Ramos (cell line): ENCODE data around the gene TM7SF3.
"Not testable (repeated sequence)": the region's sequence is repeated elsewhere in the genome, so short reads cannot be mapped to it uniquely, and the experiment has no call there.

Experiments used
- in situ Hi-C: fragments of 300-500 bp; cut with MboI; formaldehyde crosslinking; loops from one replicate; pipeline ENCODE4 v1.14.3; 2022; ENCODE audit warnings: low sequenced_read_pairs; ENCODE audit not compliant: unreplicated experiment

The TM7SF3 gene

DNA sequence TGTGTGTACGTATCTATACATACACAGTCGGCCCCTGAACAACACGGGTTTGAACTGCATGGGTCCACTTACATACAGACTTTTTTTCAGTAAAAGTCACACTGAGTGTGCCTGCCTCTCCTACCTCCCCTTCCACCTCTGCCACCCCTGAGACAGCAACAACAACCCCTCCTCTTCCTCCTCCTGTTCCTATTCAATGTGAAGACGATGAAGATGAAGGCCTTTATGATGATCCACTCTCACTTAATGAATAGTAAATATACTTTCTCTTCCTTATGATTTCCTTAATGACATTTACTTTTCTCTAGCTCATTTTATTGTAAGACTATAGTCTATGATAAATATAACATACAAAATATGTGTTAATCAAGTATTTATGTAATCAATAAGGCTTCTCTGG is 25.5 kb downstream of the TM7SF3 start:
- in situ Hi-C loops, result no loop called here

DNA sequence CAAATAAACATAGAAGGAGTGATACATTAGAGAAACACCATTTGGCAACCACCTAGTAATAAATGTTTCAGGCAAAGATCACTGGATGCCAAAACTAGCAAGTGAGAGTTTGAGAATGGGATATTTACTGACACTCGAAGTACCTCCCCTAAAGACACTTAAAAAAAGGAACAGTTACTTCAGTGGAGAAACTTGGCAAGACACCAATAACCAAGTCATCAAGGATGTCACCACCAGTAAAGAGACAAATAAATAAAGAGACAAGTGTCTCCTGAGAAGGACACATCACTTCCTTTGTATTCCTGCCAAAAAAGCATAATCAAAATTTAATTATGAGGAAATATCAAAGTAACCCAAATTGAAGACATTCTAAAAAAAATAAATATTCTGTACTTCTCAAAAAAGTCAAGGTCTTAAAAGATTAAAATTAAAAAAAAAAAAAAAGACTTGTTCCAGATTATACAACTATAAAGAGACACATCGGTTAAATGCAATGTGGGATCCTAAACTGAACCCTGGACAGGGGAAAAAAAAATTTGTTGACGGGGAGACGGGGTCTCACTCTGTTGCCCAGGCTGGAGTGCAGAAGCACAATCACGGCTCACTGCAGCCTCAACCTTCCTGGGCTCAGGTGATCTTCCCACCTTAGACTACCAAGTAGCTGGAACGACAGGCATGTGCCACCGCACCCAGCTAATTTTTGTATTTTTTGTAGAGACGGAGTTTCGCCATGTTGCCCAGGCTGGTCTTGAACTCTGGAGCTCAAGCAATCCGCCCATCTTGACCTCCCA is 26.4 kb downstream of the TM7SF3 start:
- in situ Hi-C loops, result no loop called here

DNA sequence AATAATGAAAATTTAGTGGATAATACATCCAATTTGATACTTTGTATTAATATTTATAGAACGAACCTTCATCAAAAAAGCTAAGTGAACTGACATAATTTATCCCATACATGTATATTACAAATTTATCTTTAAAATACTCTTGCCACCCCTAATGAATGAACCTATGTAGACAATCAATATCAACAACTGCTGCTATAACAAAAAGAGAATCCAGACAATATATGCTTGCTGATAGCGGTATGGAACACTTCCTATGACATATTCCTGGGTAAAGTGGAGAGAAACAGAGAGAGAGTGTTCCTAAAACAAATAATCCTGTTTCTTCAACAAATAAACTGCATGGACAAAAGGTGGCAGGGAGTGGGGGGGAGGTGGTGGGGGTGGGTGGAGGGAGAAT is 31.3 kb downstream of the TM7SF3 start:
- in situ Hi-C loops, result no loop called here

DNA sequence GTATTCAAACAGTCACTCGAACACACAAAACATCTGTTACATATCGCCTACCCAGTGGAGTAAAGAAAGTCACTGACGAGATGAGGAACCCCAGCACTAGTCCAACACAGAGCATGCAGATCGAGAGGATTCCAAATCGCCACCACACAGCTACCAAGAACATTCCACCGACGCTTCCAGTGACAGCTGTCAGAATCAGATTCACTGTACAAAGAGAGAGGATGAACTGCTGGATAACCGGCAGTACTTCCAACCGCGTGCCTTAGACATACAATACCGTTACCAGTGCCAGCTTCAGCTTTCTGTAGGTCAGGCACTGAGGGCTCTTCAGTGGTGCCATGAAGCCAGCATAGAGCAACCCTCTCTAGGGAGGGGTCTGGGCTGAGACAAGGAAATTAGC is 34.5 kb downstream of the TM7SF3 start:
- in situ Hi-C loops, result no loop called here

DNA sequence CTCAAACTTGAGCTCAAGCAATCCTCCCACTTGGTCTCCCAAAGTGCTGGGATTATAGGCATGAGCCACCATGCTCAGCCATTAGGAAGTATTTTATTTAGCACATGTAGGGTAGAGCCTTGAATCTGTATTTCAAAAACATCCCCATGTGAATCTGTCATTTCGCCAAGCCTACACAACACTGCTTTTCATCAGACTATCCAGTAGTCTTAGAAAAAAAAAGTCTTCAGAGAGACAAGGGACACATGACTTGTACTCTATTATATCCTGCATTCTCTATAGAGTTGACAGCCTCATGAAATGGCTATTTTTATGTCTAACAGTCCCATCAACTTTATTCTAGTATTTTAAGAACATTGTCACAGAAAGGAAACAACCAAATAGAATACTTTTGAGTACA is 35.4 kb downstream of the TM7SF3 start:
- in situ Hi-C loops, result no loop called here

DNA sequence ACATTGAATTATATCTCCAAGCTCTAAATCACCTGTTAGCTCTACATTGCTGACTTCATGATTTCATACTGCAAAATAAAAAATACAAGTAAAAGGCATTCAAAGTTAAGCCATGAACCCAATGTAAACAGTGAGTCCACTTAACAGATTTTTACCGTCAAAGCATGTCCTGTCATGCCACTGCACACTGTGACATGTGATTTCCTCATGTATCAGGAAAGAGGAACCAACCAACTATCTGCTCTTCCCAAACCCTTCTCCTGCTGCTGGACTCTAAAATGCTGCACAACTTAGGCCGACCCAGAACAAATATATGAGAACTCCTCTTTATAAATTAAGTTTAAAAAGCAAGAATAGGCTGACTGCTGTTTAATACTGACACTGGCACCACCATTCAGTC is 37.5 kb downstream of the TM7SF3 start:
- in situ Hi-C loops, result no loop called here

DNA sequence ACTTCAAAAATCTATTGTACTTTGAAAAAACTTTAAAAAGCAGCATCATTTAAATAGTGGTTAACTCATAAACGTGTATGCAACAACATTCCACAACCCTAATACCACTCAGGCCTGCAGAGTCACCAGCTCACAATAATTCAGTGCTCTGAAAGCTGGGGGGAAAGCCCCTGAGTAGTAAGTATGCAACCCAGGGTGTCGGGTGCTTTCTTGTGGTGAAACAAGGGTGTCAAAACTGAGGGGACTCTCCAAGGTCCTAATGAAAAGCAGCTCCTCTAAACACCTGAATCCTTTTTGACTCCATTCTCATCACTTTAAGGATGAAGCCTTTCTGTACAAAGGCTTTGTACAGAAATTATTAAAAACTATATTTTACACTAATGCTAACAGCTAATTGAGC is 42.2 kb downstream of the TM7SF3 start:
- in situ Hi-C loops, result no loop called here

DNA sequence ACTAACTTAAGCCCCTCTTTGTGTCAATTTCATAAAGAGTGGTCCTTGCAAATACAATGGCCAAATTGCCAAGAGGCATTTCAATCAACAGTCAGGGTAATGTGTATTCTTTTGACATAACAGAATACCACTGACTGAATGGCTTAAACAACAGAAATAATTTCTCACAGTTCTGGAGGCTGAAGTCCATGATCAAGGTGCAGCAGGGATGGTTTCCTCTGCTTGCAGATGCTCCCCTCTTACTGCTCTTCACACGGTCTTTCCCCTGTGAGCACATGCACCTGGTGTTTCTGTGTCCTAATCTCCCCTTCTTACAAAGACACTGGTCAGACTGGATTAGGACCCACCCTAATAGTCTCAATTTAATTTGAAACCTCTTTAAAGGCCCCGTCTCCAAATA is 44.0 kb downstream of the TM7SF3 start:
- in situ Hi-C loops, result no loop called here

DNA sequence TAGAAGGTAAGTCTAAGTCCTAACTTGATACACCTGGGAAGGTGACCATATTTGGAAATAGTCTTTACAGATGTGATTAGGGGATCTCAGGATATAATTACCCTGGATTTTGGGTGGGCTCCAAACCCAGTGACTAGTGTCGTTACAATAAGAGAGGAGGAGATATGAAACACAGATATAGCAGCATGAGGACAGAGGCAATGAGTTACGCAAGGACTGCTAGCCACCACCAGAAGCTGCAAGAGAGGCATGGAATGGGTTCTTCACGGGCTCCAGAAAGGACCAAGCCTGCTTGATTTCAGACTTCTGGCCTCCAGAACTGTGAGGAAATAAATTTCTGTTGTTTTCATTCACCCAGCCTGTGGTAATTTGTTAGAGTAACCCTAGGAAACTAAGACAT is 47.3 kb downstream of the TM7SF3 start:
- in situ Hi-C loops, result no loop called here

DNA sequence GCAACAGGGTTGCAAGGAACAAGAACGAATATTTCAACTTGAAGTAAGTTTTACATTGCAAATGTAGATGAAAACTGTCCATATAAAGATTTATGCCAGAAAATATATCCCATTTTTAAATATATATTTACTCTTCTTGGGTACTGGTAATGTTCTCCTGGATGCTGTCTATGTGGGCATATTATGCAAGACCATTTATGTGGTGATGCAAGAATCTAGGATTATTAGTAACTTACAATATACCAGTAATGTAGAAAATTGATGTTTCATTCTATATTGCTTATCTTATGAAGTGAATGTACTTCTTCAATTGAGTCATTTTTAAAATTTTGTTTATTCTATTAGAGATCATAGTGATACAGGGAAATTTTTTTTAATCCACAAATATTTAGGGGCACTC is 50.8 kb downstream of the TM7SF3 start:
- in situ Hi-C loops, result no loop called here

DNA sequence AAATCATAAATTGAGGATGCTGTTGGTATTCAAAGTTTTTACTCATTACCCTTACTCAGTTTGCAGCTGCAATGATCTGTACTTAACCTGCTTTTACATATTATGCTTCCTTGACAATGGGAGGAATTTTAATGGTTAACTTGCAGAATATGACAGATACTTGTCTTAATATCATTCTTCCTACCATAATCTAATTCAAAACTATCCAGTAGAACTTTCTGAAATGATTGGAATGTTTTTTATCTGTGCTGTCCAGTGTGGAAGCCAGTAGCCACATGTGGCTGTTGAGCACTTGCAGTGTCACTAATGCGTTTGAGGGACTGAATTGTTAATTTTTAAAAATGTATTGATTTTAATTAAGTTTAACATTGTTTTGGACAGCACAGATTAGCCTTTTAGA is 52.4 kb downstream of the TM7SF3 start:
- in situ Hi-C loops, result no loop called here

DNA sequence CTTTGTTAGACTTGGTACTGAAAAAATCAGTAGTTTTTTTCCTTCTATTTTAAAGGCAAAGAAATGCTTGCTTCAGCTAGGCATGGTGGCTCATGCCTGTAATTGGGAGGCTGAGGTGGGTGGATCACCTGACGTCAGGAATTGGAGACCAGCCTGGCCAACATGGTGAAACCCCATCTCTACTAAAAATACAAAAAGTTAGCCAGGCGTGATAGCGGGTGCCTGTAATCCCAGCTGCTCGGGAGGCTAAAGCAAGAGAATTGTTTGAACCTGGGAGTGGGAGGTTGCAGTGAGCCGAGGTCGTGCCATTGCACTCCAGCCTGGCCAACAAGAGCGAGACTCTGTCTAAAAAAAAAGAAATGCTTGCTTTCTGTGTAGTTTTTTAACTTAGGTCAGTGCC is 52.8 kb downstream of the TM7SF3 start:
- in situ Hi-C loops, result not testable (repeated sequence)

DNA sequence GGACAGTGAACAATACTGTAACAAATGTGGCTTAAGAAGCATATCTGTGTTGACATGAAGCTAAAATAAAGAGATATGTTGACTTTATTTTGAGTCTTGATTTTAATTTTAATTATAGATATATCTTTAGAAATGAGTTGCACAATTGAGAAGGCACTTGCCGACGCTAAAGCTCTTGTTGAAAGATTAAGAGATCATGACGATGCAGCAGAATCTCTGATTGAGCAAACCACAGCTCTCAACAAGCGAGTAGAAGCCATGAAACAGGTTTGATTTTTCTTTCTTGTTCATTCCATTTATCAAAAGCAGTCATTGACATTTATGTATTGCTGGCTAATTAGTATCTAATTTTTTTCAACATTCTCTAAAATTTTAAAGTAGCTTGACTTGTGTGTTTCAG is 60.2 kb downstream of the TM7SF3 start:
- in situ Hi-C loops, result no loop called here

DNA sequence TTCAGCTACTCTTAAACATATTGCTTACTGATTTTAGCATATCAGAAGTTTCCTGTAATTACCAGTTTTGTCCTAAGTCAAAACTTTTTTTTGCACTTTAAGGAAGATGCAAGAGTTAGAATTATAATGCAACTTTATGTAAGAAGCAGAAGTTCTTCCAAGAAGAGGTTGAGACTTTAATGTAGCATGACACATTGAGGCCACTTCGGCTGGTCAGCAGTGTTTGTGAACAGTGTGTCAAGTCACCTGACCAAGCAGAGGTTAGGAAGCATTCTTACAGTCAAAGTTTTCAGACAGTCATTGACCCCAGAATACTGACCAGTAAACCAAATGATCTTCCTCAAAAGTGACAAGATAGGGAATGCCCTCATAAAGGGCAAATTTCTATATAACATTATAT is 60.7 kb downstream of the TM7SF3 start:
- in situ Hi-C loops, result no loop called here

DNA sequence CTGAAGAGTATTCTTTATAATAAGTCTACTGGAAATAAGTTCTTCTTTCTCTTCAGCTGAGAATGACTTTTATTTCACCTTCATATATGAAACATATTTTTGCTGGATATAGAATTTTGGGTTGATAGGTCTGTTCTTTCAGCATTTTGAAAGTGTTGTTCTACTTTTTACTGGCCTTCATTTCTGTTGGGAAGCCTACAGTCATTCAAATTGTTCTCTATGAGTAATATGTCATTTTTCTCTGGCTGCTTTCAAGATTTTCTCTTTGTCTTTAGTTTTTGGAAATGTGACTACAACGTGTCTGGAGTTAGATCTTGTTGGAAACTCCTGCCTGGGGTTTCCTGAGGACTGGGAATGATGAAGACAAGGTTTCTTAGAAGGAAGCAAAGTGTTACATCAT is 65.9 kb downstream of the TM7SF3 start:
- in situ Hi-C loops, result no loop called here

DNA sequence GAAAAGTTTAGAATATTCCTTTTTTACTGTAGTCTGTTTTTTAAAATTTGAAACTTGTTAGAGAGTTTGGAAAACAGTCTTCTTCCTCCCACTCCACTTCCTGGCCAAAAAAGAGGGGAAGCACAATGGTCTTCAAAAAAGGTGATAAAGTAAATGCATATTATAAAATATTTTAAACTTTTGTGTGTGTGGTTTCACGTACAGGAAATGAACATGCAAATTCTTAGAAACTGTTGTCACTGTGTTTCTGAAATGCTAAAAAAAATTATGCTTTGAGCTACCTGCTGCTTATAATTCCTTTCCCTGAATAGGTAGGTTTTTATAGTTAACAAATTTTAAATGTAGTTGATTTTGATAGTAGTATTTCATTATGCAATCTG is 73.0 kb downstream of the TM7SF3 start:
- in situ Hi-C loops, result no loop called here

DNA sequence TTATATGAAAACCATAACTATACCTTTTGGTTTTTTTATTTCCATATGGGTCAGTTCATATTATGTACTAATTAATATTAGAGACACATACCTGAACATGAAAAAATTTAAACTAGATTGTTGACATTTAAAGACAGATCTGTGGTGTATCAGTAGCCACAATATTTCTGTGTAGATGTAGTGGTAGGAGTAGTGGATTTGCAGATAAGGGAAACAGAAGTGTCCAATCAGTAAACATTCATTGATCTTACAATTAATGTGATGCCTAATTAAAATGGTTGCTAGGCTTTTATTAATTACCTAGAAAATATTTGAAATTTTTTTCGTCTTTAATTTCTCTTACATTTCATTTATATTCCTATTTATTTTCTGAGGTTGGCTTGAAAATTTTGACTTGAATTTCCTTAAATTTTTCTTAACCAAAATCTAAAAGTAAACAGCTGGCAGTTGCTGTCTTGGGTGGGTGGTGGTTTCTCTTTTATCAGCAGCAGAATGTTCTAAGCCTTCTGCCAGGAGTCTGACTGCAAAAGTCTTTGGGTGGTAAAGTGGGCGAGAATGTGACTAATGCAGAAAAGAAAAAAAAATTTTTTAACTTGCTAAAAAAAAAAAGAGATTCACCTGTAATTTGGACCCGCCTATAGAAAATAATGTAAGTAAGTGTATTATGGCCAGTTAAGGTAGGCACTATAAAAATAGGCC is 73.5 kb downstream of the TM7SF3 start:
- in situ Hi-C loops, result no loop called here

DNA sequence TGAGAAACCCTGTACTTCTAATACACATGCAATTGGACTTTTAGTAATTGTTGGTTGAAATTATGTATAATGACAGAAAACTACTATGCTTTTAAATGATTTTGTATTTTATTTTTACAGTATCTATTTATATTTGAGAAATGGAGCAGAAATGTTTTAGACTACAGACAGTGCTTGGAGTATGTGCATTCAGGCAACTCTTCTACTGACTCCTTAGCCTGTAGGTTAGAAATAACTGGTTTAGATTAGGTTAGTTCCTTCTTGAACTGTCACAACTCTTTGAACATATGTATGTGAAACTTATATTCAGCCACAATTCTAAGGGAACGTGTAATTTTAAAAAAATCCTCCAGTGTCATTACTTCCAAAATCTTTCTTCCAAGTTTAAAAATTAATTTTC is 74.2 kb downstream of the TM7SF3 start:
- in situ Hi-C loops, result no loop called here

DNA sequence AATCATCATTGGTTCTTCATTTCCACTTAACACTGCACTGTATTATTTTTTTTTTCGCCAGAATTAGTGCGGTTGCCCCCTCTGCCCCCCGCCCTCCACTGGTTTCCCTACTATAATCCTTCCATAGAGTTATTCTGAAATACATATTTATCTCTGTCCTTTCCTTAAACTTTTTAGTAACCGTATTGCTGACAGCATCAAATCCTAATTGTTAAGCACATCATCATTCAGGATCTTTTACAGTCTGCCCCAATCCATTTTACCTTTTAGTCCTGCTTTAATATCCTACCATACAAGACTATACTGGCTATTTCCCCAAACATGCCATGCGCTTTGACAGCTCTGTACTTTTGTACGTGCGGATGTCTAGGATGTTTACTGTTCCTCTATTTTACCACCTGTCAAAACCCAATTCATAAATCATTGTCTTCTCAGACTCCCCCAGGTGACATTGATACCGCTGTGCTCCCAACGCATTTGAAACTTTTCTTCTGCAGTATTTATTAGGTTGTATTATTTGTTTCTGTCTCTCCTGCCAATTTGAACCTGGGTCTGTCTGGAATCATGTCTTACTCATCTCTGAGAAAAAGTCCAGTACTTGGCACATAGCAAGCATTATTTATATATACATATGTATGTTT is 74.9 kb downstream of the TM7SF3 start:
- in situ Hi-C loops, result no loop called here

DNA sequence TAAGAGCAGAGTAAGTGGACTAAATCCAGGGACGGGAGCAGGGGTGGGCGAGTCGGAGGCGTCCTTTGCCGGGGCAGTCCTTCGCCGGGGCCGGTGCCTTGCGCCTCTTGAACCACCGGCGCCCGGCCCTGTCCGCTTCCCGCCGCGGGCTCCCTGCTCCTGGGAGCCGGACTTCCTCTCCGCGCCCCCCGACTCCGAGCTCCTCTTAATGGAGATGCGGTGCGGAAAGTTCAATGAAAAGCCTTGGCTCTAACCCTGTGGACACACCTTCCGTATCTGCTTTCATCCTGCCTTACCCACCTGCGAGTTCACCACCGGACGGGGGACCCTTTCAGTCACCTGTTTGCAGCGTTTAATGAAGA is 75.5 kb downstream of the TM7SF3 start:
- in situ Hi-C loops, result no loop called here

DNA sequence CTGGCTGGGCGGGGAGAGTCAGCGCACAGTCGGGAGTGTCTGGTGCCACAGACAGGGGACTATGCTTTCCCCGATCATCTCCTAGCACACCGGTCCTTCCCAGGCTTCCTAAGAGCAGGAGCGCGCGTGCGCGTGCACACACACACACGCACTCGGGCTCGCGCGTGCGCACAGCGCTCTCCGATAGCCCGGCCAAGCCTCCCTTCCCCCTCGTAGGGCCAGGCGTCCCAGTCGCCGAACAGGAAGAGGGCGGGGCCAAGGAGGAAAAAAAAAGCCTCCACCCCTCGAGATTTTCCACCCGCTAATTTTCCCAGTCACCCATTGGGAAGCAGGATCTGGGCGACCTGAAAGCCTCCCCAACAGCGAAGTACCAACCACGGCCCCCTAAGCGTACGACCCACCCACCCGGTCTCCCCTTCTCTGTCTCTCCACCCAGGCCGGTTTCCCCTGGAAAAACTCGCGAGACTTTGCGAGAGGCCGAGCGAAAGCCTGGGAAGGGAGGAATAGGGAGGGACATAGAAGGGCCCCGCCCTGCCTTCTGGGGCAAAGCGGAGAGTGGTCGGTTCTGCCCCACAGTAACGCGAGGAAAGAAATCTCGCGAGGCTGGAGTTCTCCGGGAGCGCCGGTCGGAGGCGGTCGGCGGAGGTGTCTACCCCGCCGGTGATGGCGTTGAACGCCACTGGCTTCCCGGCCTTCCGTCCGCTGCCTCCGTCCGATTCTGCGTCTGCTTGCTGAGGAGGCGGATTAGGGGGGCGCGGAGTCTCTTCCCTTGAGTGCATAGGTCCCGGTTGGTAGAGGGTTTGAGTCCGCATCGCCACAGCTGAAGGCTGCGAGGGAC is 76.1 kb downstream of the TM7SF3 start, which contains the start of the genes FGFR1OP2 and INTS13:
Gene FGFR1OP2, plus strand, starts transcription at position 608 of the 838 bp plus-strand sequence. CDS start 15,689 bp downstream, outside the sequence.
Gene INTS13, minus strand, starts transcription at position 119 of the 838 bp plus-strand sequence. CDS start 1,178 bp downstream, outside the sequence.
- in situ Hi-C loops, result no loop called here
